Karpas-422 (cell line): ENCODE data around the gene ABCC2. TPM values are rescaled to one million over a fixed set of nuclear protein-coding genes. Genes with fewer than 3 reads are reported as not detected.

Experiments
- DNase-seq: peaks from one replicate; pipeline ENCODE4 v3.0.0-alpha.2; 2015
- H2AFZ ChIP-seq: fragments of 200-600 bp; sonication (generic); 2 replicates; pipeline ENCODE4 v1.6.1; 2014; ENCODE audit warnings: antibody characterized with exemption, low read length, mixed read lengths
- H3K27ac ChIP-seq: fragments of 200-600 bp; sonication (generic); 2 replicates; pipeline ENCODE4 v1.5.1; 2014; ENCODE audit warnings: mild to moderate bottlenecking, low read length, moderate library complexity
- H3K27me3 ChIP-seq: fragments of 200-600 bp; sonication (generic); 2 replicates; pipeline ENCODE4 v1.6.1; 2014; ENCODE audit warnings: low read length, mixed read lengths
- H3K36me3 ChIP-seq: fragments of 200-600 bp; sonication (generic); 2 replicates; pipeline ENCODE4 v1.6.1; 2014; ENCODE audit warnings: low read length, mixed read lengths; ENCODE audit not compliant: insufficient read depth
- H3K4me1 ChIP-seq: fragments of 200-600 bp; sonication (generic); 2 replicates; pipeline ENCODE4 v1.6.1; 2014; ENCODE audit warnings: mild to moderate bottlenecking, low read length, mixed read lengths
- H3K4me2 ChIP-seq: fragments of 200-600 bp; sonication (generic); 2 replicates; pipeline ENCODE4 v1.6.1; 2014; ENCODE audit warnings: low read length, low read depth, mild to moderate bottlenecking; ENCODE audit not compliant: poor library complexity, severe bottlenecking
- H3K4me3 ChIP-seq: fragments of 200-600 bp; sonication (generic); 2 replicates; pipeline ENCODE4 v1.5.1; 2014; ENCODE audit warnings: mild to moderate bottlenecking, antibody characterized with exemption, low read length, mixed read lengths
- H3K79me2 ChIP-seq: fragments of 200-600 bp; sonication (generic); 2 replicates; pipeline ENCODE4 v1.6.1; 2014; ENCODE audit warnings: mild to moderate bottlenecking, low read length, mixed read lengths
- H3K9ac ChIP-seq: fragments of 200-600 bp; sonication (generic); 2 replicates; pipeline ENCODE4 v1.6.0; 2014; ENCODE audit warnings: low read length
- H3K9me2 ChIP-seq: fragments of 200-600 bp; sonication (generic), shearing (Covaris generic); replicated peaks from 2 replicates; pipeline ENCODE4 v1.6.0; 2014; ENCODE audit warnings: mild to moderate bottlenecking, low read length, moderate library complexity; ENCODE audit not compliant: insufficient read depth
- H3K9me3 ChIP-seq: fragments of 300-700, 200-600 bp; sonication (generic); 2 replicates; pipeline ENCODE4 v1.6.1; 2014; ENCODE audit warnings: low read length, mixed read lengths
- H4K20me1 ChIP-seq: fragments of 200-600 bp; sonication (generic); 2 replicates; pipeline ENCODE4 v1.6.1; 2014; ENCODE audit warnings: mild to moderate bottlenecking, antibody characterized with exemption, low read length, low read depth; ENCODE audit not compliant: insufficient read depth
- total RNA-seq: library from RNA; depleted of rRNA; stranded (reverse); fragments of >200 nt; shearing (Covaris generic); gene quantifications from 2 replicates; pipeline ENCODE4 v1.2.3, GENCODE V29; 2014; ENCODE audit warnings: low replicate concordance

The ABCC2 gene
- total RNA-seq, 1 experiment from 2014 or later, result 0.07 TPM

- Histone ChIP-seq H3K79me2 (no peaks in the 10 kb centered on the region), H3K27ac (no peak overlapping the region), H2AFZ (no peak overlapping the region), H4K20me1 (no peaks in the 10 kb centered on the region), H3K36me3 (no peaks in the 10 kb centered on the region), H3K9me3 (no peaks in the 10 kb centered on the region), H3K27me3 (no peaks in the 10 kb centered on the region), H3K4me3 (no peak overlapping the region), H3K4me1 (no peaks in the 10 kb centered on the region), H3K9me2 (no peaks in the 10 kb centered on the region), H3K9ac (no peak overlapping the region), H3K4me2 (no peak overlapping the region)
- DNase-seq, result no peak
Measured at GRCh38 chr10:99788598-99789256, 6.3 kb downstream of the ABCC2 start.

- no peak overlapping the region for H3K27ac ChIP-seq
- no peaks in the 10 kb centered on the region for H4K20me1 ChIP-seq
- H3K79me2 ChIP-seq, result no peaks in the 10 kb centered on the region
Measured at GRCh38 chr10:99791831-99792230, 9.4 kb downstream of the ABCC2 start.

GRCh38 chr10:99793819-99794218 is 11.4 kb downstream of the ABCC2 start:
- Histone ChIP-seq H2AFZ (no peak overlapping the region), H3K4me1 (no peaks in the 10 kb centered on the region), H3K4me3 (no peak overlapping the region), H3K36me3 (no peaks in the 10 kb centered on the region), H3K27ac (no peak overlapping the region), H3K9me2 (no peaks in the 10 kb centered on the region), H3K27me3 (no peaks in the 10 kb centered on the region), H4K20me1 (no peaks in the 10 kb centered on the region), H3K79me2 (no peaks in the 10 kb centered on the region), H3K9me3 (no peaks in the 10 kb centered on the region), H3K9ac (no peak overlapping the region), H3K4me2 (no peak overlapping the region)
- DNase-seq, result no peak

More at GRCh38 chr10:99791831-99792230, 9.4 kb downstream of the ABCC2 start:
- Histone ChIP-seq H3K27me3 (no peaks in the 10 kb centered on the region), H3K4me3 (no peak overlapping the region), H3K9me2 (no peaks in the 10 kb centered on the region), H2AFZ (no peak overlapping the region), H3K9ac (no peak overlapping the region), H3K9me3 (no peaks in the 10 kb centered on the region), H3K4me1 (no peaks in the 10 kb centered on the region), H3K4me2 (no peak overlapping the region), H3K36me3 (no peaks in the 10 kb centered on the region)
- no peak for DNase-seq

- no peaks in the 10 kb centered on the region for H3K9me3 ChIP-seq
- H4K20me1 ChIP-seq, result no peaks in the 10 kb centered on the region
- H3K27me3 ChIP-seq, result no peaks in the 10 kb centered on the region
- no peaks in the 10 kb centered on the region for H3K36me3 ChIP-seq
- no peaks in the 10 kb centered on the region for H3K79me2 ChIP-seq
- H2AFZ ChIP-seq, result no peak overlapping the region
- no peak overlapping the region for H3K27ac ChIP-seq
- H3K9ac ChIP-seq, result no peak overlapping the region
- H3K9me2 ChIP-seq, result no peaks in the 10 kb centered on the region
- H3K4me3 ChIP-seq, result no peak overlapping the region
- DNase-seq, result no peak
- no peaks in the 10 kb centered on the region for H3K4me1 ChIP-seq
- H3K4me2 ChIP-seq, result no peak overlapping the region
Measured at GRCh38 chr10:99796928-99797327, 14.5 kb downstream of the ABCC2 start.

- H3K36me3 ChIP-seq, result no peaks in the 10 kb centered on the region
- H3K9ac ChIP-seq, result no peak overlapping the region
- H2AFZ ChIP-seq, result no peak overlapping the region
- no peak for DNase-seq
- no peaks in the 10 kb centered on the region for H3K27me3 ChIP-seq
- H3K4me2 ChIP-seq, result no peak overlapping the region
- no peaks in the 10 kb centered on the region for H4K20me1 ChIP-seq
- H3K4me1 ChIP-seq, result no peaks in the 10 kb centered on the region
- no peak overlapping the region for H3K4me3 ChIP-seq
- H3K9me3 ChIP-seq, result no peaks in the 10 kb centered on the region
- H3K27ac ChIP-seq, result no peak overlapping the region
- H3K9me2 ChIP-seq, result no peaks in the 10 kb centered on the region
- H3K79me2 ChIP-seq, result no peaks in the 10 kb centered on the region
Measured at GRCh38 chr10:99798031-99798430, 15.6 kb downstream of the ABCC2 start.

GRCh38 chr10:99798920-99799319 is 16.5 kb downstream of the ABCC2 start:
- H3K4me1 ChIP-seq, result no peaks in the 10 kb centered on the region

GRCh38 chr10:99799613-99800012 is 17.2 kb downstream of the ABCC2 start:
- H3K4me2 ChIP-seq, result no peak overlapping the region
- H3K27me3 ChIP-seq, result no peaks in the 10 kb centered on the region; the same call in 1 of the 2 replicates
- no peak for DNase-seq
- H3K27ac ChIP-seq, result no peak overlapping the region
- no peaks in the 10 kb centered on the region for H3K36me3 ChIP-seq
- no peaks in the 10 kb centered on the region for H3K9me3 ChIP-seq
- H4K20me1 ChIP-seq, result no peaks in the 10 kb centered on the region
- no peak overlapping the region for H2AFZ ChIP-seq
- H3K4me1 ChIP-seq, result no peaks in the 10 kb centered on the region
- no peaks in the 10 kb centered on the region for H3K79me2 ChIP-seq
- no peaks in the 10 kb centered on the region for H3K9me2 ChIP-seq
- no peak overlapping the region for H3K9ac ChIP-seq
- no peak overlapping the region for H3K4me3 ChIP-seq

More at GRCh38 chr10:99798920-99799319, 16.5 kb downstream of the ABCC2 start:
- Histone ChIP-seq H2AFZ (no peak overlapping the region), H3K4me2 (no peak overlapping the region), H3K4me3 (no peak overlapping the region), H3K9ac (no peak overlapping the region), H3K27ac (no peak overlapping the region), H3K9me2 (no peaks in the 10 kb centered on the region), H4K20me1 (no peaks in the 10 kb centered on the region), H3K9me3 (no peaks in the 10 kb centered on the region), H3K36me3 (no peaks in the 10 kb centered on the region), H3K27me3 (no peaks in the 10 kb centered on the region; the same call in 1 of the 2 replicates), H3K79me2 (no peaks in the 10 kb centered on the region)
- no peak for DNase-seq

GRCh38 chr10:99804471-99804870 is 22.0 kb downstream of the ABCC2 start:
- H3K9me2 ChIP-seq, result no peaks in the 10 kb centered on the region
- no peak for DNase-seq
- no peak overlapping the region for H3K4me3 ChIP-seq
- H3K4me2 ChIP-seq, result no peak overlapping the region
- H2AFZ ChIP-seq, result no peak overlapping the region
- H3K27me3 ChIP-seq, result no peaks in the 10 kb centered on the region; the same call in 1 of the 2 replicates
- no peaks in the 10 kb centered on the region for H4K20me1 ChIP-seq
- H3K79me2 ChIP-seq, result no peaks in the 10 kb centered on the region
- H3K4me1 ChIP-seq, result peaks cover 11% of the 10 kb centered on the region
- no peaks in the 10 kb centered on the region for H3K9me3 ChIP-seq
- H3K36me3 ChIP-seq, result no peaks in the 10 kb centered on the region
- H3K9ac ChIP-seq, result no peak overlapping the region
- H3K27ac ChIP-seq, result no peak overlapping the region
